ENCODE results near the gene DNAL1. TPM values are rescaled to one million over a fixed set of nuclear protein-coding genes. Genes with fewer than 3 reads are reported as not detected.
"Not testable (repeated sequence)": the region's sequence is repeated elsewhere in the genome, so short reads cannot be mapped to it uniquely, and the experiment has no call there.

DNAL1 gene
- total RNA-seq, 1 donor from 2014 or later, result 5.3 TPM

GRCh38 chr14:73695082-73695481 is 50.3 kb downstream of the DNAL1 start:
- DNase-seq (ENCODE audit: low spot score), result no peak
- Mint-ChIP-seq H3K36me3 (ENCODE audit: low read depth) (peaks cover 1% of the 10 kb centered on the region), H3K27me3 (ENCODE audit: insufficient read depth) (no peaks in the 10 kb centered on the region), H3K9me3 (no peaks in the 10 kb centered on the region), H3K27ac (no peak overlapping the region), H3K4me3 (no peak overlapping the region), H3K4me1 (ENCODE audit: low read depth) (peaks cover 26% of the 10 kb centered on the region)
- intact Hi-C loops (cut with micrococcal nuclease), result loop anchor here (5.0 kb wide), 1 partner anchor 48 kb away; no protein-coding TSS in a partner anchor

DNA sequence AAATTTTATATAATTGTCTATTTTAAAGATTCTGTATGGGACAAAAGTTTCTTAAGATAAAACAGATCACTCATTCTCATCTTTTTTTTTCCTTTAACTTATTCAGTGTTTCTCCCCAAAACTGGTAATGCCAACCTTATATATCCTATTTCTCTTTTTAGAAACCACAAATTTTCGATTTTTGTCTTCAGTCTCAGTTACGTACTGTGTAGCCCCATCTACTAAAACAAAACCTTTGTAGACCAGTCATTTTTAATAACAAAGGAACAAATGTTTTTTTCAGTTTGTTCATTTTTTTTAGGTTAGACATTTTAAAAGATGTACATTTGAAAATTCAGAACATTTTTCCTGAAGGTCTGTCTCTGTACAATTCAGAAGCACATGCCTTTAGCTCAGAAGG is 51.2 kb downstream of the DNAL1 start:
- intact Hi-C loops (cut with micrococcal nuclease), result loop anchor here (1.0 to 5.0 kb wide), 7 partner anchors 16 to 403 kb away; partner anchors contain the start of gene ACOT2
- DNase-seq (ENCODE audit: low spot score), result no peak
- Mint-ChIP-seq H3K27ac (peak overlapping the region; percentile 78), H3K9me3 (no peaks in the 10 kb centered on the region), H3K27me3 (ENCODE audit: insufficient read depth) (no peaks in the 10 kb centered on the region), H3K4me1 (ENCODE audit: low read depth) (peaks cover 35% of the 10 kb centered on the region), H3K36me3 (ENCODE audit: low read depth) (no peaks in the 10 kb centered on the region), H3K4me3 (peak overlapping the region; percentile 64)

DNA sequence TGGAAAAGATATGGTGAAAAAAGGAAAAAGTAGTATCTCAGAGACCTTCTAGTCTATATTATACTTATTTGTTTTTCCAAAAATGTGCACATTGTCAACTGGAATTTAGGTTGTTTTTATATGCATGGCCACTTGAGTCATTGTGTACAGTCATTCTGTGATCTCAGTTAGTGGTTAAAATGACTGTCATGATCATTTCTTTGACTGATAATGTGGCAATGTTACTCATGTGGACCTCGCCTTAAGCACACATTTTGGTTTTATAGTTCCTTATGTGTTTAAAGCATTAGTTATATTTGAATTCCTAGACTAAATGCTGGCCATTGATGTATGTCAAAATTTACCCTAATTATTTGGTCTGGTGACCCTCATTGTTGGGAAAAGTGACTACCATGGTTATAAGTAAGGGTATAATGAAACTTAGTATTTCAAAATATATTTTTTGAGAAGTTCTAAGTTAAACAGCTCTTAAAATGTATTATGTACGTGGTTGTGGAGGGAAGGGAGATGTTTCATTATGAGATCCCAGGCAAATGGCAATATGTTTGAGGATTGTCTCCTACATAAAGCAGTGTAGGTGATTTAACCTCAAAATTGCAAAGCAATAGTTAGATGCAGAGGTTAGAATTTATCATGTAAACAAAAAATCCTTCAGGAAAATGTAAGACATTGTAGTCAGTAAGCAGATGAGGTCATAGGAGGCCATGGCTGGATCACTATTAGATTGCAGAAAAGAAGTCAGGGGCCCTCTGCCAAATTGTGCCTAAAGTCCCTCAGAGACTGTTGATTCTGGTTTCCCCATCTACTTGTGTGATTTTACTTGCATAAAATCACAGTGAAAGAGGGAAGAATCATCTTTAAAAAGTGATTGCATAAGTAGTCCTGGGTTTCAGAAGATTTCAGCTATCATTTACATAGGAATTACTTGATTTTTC is 51.9 kb downstream of the DNAL1 start:
- no peak for DNase-seq (ENCODE audit: low spot score)
- intact Hi-C loops (cut with micrococcal nuclease), result loop anchor here (1.0 to 5.0 kb wide), 7 partner anchors 16 to 404 kb away; partner anchors contain the start of gene ACOT2
- peak overlapping the region; percentile 64 for H3K4me3 Mint-ChIP-seq

DNA sequence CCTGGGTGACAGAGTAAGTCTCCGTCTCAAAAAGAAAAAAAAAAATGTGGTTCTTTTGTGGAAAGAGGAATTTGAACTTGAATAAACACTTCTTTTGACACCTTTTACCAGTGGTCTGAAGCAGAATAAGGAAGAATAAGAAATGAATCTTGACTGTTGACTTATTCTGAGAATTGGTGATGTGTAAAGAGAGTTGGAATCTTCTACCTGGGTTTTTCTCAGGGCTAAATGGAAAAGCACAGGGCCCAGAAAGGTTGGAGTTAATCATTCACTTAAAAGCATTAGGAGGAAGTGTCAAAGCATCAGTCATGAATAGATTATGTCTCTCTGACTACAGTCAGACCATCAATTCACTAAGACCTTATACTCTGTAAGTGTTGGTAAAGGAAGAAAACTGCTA is 55.5 kb downstream of the DNAL1 start:
- Mint-ChIP-seq H3K4me3 (no peak overlapping the region), H3K27ac (peak overlapping the region; percentile 49), H3K36me3 (ENCODE audit: low read depth) (no peaks in the 10 kb centered on the region)

More for the DNA sequence above, 51.9 kb downstream of the DNAL1 start:
- Mint-ChIP-seq H3K9me3 (no peaks in the 10 kb centered on the region), H3K36me3 (ENCODE audit: low read depth) (no peaks in the 10 kb centered on the region), H3K27me3 (ENCODE audit: insufficient read depth) (no peaks in the 10 kb centered on the region), H3K4me1 (ENCODE audit: low read depth) (peaks cover 41% of the 10 kb centered on the region), H3K27ac (peak overlapping the region; percentile 78)

GRCh38 chr14:73708076-73708475 is 63.3 kb downstream of the DNAL1 start:
- H3K27me3 Mint-ChIP-seq (ENCODE audit: insufficient read depth); H3K27ac Mint-ChIP-seq; H3K4me3 Mint-ChIP-seq; intact Hi-C loops (cut with micrococcal nuclease); H3K9me3 Mint-ChIP-seq; DNase-seq (ENCODE audit: low spot score): not testable (repeated sequence)
- Mint-ChIP-seq H3K36me3 (ENCODE audit: low read depth) (peaks cover 12% of the 10 kb centered on the region), H3K4me1 (ENCODE audit: low read depth) (peaks cover 18% of the 10 kb centered on the region)

More for the DNA sequence above, 55.5 kb downstream of the DNAL1 start:
- H3K4me1 Mint-ChIP-seq (ENCODE audit: low read depth), result peaks cover 41% of the 10 kb centered on the region
- no peaks in the 10 kb centered on the region for H3K9me3 Mint-ChIP-seq
- peaks cover 2% of the 10 kb centered on the region for H3K27me3 Mint-ChIP-seq (ENCODE audit: insufficient read depth)
- no peak for DNase-seq (ENCODE audit: low spot score)
- intact Hi-C loops (cut with micrococcal nuclease), result loop anchor here (1.0 kb wide), 1 partner anchor 12 kb away; no protein-coding TSS in a partner anchor

GRCh38 chr14:73709904-73710469 is 65.2 kb downstream of the DNAL1 start:
- peaks cover 14% of the 10 kb centered on the region for H3K36me3 Mint-ChIP-seq (ENCODE audit: low read depth)
- H3K27ac Mint-ChIP-seq, result no peak overlapping the region
- H3K9me3 Mint-ChIP-seq, result no peaks in the 10 kb centered on the region
- H3K27me3 Mint-ChIP-seq (ENCODE audit: insufficient read depth), result peaks cover 2% of the 10 kb centered on the region
- intact Hi-C loops (cut with micrococcal nuclease), result loop anchor here (5.0 kb wide), 4 partner anchors 143 to 573 kb away; partner anchors contain the start of genes ACOT2, BBOF1, ENTPD5 and PSEN1
- H3K4me1 Mint-ChIP-seq (ENCODE audit: low read depth), result peaks cover 30% of the 10 kb centered on the region
- DNase-seq (ENCODE audit: low spot score), result no peak
- peak overlapping the region; percentile 12 for H3K4me3 Mint-ChIP-seq

- DNase-seq (ENCODE audit: low spot score), result no peak
- intact Hi-C loops (cut with micrococcal nuclease), result loop anchor here (5.0 kb wide), 4 partner anchors 143 to 573 kb away; partner anchors contain the start of genes ACOT2, BBOF1, ENTPD5 and PSEN1
- peaks cover 30% of the 10 kb centered on the region for H3K4me1 Mint-ChIP-seq (ENCODE audit: low read depth)
- no peak overlapping the region for H3K27ac Mint-ChIP-seq
- H3K36me3 Mint-ChIP-seq (ENCODE audit: low read depth), result peaks cover 16% of the 10 kb centered on the region
- H3K4me3 Mint-ChIP-seq, result no peak overlapping the region
- no peaks in the 10 kb centered on the region for H3K9me3 Mint-ChIP-seq
- H3K27me3 Mint-ChIP-seq (ENCODE audit: insufficient read depth), result no peaks in the 10 kb centered on the region
Measured at GRCh38 chr14:73710737-73711136, 66.0 kb downstream of the DNAL1 start.

- no peak for DNase-seq (ENCODE audit: low spot score)
- H3K4me1 Mint-ChIP-seq (ENCODE audit: low read depth), result peaks cover 30% of the 10 kb centered on the region
- peak overlapping the region; percentile 92 for H3K27ac Mint-ChIP-seq
- H3K27me3 Mint-ChIP-seq (ENCODE audit: insufficient read depth), result no peaks in the 10 kb centered on the region
- intact Hi-C loops (cut with micrococcal nuclease), result loop anchor here (1.0 to 5.0 kb wide), 8 partner anchors 12 to 575 kb away; partner anchors contain the start of genes ACOT2, BBOF1, ENTPD5 and PSEN1
- H3K4me3 Mint-ChIP-seq, result peak overlapping the region; percentile 87
- no peaks in the 10 kb centered on the region for H3K9me3 Mint-ChIP-seq
- H3K36me3 Mint-ChIP-seq (ENCODE audit: low read depth), result peaks cover 19% of the 10 kb centered on the region
Measured at GRCh38 chr14:73712071-73712506, 67.3 kb downstream of the DNAL1 start.

DNA sequence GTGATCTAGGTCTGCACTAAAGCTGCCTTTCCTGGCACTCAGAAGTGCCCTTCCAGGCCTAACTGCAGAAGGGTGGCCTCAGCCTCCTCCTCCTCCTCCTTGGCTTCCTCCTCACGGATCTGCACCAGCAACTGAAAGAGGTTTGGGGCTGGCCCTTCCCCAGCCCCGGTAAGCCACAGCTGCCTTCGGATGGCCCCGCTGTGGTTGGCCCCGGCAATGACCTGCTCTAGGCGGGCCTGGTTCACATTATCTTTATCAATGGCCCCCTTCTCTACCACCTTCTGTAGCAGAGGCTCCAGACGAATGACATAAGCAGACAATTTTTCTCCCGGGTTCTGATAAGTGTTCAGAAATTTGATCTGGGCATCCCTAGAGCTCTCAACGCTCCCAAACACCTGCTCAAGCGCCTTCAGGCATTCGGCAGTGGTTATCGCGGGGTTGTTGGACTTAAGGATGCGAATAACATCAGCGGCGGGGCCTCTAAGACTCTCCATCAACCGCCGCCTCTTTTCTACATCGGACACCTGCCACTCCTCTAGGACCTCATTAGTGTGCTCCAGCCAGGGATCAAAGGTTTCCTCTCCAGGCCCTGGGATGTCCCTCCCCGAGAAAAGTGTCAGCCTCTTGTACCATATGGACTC is 67.9 kb downstream of the DNAL1 start:
- Mint-ChIP-seq H3K4me3 (peak overlapping the region; percentile 87), H3K36me3 (ENCODE audit: low read depth) (peaks cover 22% of the 10 kb centered on the region), H3K27ac (peak overlapping the region; percentile 92), H3K4me1 (ENCODE audit: low read depth) (peaks cover 30% of the 10 kb centered on the region), H3K27me3 (ENCODE audit: insufficient read depth) (no peaks in the 10 kb centered on the region), H3K9me3 (no peaks in the 10 kb centered on the region)
- DNase-seq (ENCODE audit: low spot score), result peak; percentile 21
- intact Hi-C loops (cut with micrococcal nuclease), result loop anchor here (1.0 to 5.0 kb wide), 9 partner anchors 12 to 575 kb away; partner anchors contain the start of genes ACOT2, BBOF1, ENTPD5 and PSEN1

GRCh38 chr14:73713206-73713802 is 68.5 kb downstream of the DNAL1 start:
- peak overlapping the region; percentile 92 for H3K27ac Mint-ChIP-seq
- peaks cover 27% of the 10 kb centered on the region for H3K36me3 Mint-ChIP-seq (ENCODE audit: low read depth)
- peak overlapping the region; percentile 87 for H3K4me3 Mint-ChIP-seq
- H3K27me3 Mint-ChIP-seq (ENCODE audit: insufficient read depth), result no peaks in the 10 kb centered on the region
- no peak for DNase-seq (ENCODE audit: low spot score)
- no peaks in the 10 kb centered on the region for H3K9me3 Mint-ChIP-seq
- peaks cover 30% of the 10 kb centered on the region for H3K4me1 Mint-ChIP-seq (ENCODE audit: low read depth)
- intact Hi-C loops (cut with micrococcal nuclease), result loop anchor here (1.0 to 5.0 kb wide), 6 partner anchors 28 to 576 kb away; partner anchors contain the start of genes ACOT2, BBOF1, ENTPD5 and PSEN1

DNA sequence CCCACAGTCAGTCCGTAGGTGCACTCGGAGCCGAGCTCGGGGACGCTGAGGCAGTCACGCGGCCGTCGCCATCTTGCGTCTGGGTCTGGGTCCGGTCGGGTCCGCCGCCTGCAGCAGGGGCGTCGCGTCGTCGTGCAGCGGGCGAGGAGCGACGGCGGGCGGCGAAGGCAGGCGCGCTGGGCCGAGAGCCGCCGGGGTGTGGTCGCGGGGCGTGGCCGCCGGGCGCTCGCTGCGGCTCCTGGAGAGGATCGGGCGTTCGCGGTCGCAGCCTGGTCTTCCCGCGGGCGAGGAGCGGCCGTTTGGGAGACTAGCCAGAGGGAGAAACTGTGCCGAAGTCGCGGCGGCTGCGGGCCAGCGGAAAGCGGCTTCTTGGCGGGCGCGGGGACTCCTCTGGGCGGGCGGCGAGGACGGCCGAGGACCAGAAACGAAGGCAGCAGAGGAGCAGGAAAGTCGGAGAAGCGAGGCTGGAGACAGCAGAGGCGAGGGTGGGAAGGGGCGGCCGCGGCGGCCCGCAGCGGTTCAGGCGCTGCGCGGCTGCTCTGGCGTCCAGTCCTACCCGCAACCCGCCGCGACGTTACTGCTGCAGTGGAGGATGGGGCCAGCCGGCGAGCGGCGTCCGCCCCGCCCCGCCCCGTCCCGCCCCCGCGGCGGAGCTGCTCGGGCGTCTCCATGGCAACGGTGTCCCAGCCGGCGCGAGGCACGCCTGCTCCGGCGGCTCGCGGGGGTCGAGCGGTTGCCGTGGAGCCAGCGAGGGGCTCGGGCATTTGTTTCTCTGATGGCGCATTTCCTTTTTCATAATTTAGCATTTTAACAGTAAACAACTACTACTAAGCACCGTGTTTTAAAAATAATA is 69.2 kb downstream of the DNAL1 start, which contains the start of gene PNMA1:
Gene PNMA1, minus strand, starts transcription at position 582 of the 853 bp plus-strand sequence. CDS start 745 bp downstream, outside the sequence.
- no peaks in the 10 kb centered on the region for H3K9me3 Mint-ChIP-seq
- DNase-seq (ENCODE audit: low spot score), result peak; percentile 86
- peak within 1 kb of the TSS; percentile 87 for H3K4me3 Mint-ChIP-seq
- H3K27ac Mint-ChIP-seq, result peak within 1 kb of the TSS; percentile 92
- H3K36me3 Mint-ChIP-seq (ENCODE audit: low read depth), result peaks cover 26% of the 10 kb centered on the region
- H3K4me1 Mint-ChIP-seq (ENCODE audit: low read depth), result peaks cover 30% of the 10 kb centered on the region
- intact Hi-C loops (cut with micrococcal nuclease), result loop anchor here (1.0 to 5.0 kb wide), 9 partner anchors 27 to 577 kb away; partner anchors contain the start of genes ACOT2, ALDH6A1, BBOF1 and ENTPD5
- no peaks in the 10 kb centered on the region for H3K27me3 Mint-ChIP-seq (ENCODE audit: insufficient read depth)

Data from activated T-helper 1 cell treated with anti-CD3 and anti-CD28 coated beads, Interleukin-12 subunit alpha, Interleukin-12 subunit beta, Interleukin-2, Interleukin-4 antibody, amounts not matched to agents 30 ng/mL and 10 ng/mL and 1 ng/mL, durations not matched to agents 14 hours and 24 hours and 36 hours (primary cell).